A673 (cell line): ENCODE data around the gene MMP11. TPM values are rescaled to one million over a fixed set of nuclear protein-coding genes. Genes with fewer than 3 reads are reported as not detected.

Source experiments
- BruUV-seq: library from RNA; stranded (reverse); fragments of 400-500 nt; replicated peaks from 2 replicates; lab custom pipeline; 2021; lab: Mats Ljungman, UMichigan
- CTCF ChIA-PET: fragments of 300-600 bp; sonication (Branson Sonifier 250); formaldehyde crosslinking; loops from one replicate; lab custom pipeline; 2022; ENCODE audit warnings: antibody characterized with exemption; lab: Charles Lee
- POLR2A ChIA-PET: fragments of 300-600 bp; sonication (Branson Sonifier 250); formaldehyde crosslinking; loops from one replicate; lab custom pipeline; 2022; ENCODE audit warnings: antibody characterized with exemption; ENCODE audit not compliant: low non-redundant PET; lab: Charles Lee
- DNase-seq: peaks from one replicate; pipeline ENCODE4 v3.0.0-alpha.2; 2015; ENCODE audit warnings: low spot score
- H3K27ac ChIP-seq: fragments of 200-600 bp; sonication (generic); 2 replicates; pipeline ENCODE4 v1.5.1; 2016; ENCODE audit warnings: mixed run types, low read depth, mild to moderate bottlenecking, mixed read lengths, antibody characterized with exemption, low read length; ENCODE audit not compliant: poor library complexity, severe bottlenecking
- H3K27me3 ChIP-seq: fragments of 200-600 bp; sonication (generic); replicated peaks from 2 replicates; pipeline ENCODE4 v1.6.1; 2017; ENCODE audit warnings: mixed run types, low read depth, mild to moderate bottlenecking, mixed read lengths, antibody characterized with exemption, low read length; ENCODE audit not compliant: insufficient read depth, poor library complexity
- H3K36me3 ChIP-seq: fragments of 200-600 bp; sonication (generic); 2 replicates; pipeline ENCODE4 v1.6.1; 2016; ENCODE audit warnings: mixed run types, mild to moderate bottlenecking, mixed read lengths, antibody characterized with exemption, low read length; ENCODE audit not compliant: insufficient read depth, poor library complexity, severe bottlenecking
- H3K4me1 ChIP-seq: fragments of 200-600 bp; sonication (generic); 2 replicates; pipeline ENCODE4 v1.6.1; 2017; ENCODE audit warnings: mixed run types, mild to moderate bottlenecking, mixed read lengths, antibody characterized with exemption, low read length; ENCODE audit not compliant: insufficient read depth, poor library complexity, severe bottlenecking
- H3K4me3 ChIP-seq: fragments of 200-600 bp; sonication (generic); 2 replicates; pipeline ENCODE4 v1.5.1; 2016; ENCODE audit warnings: low read depth, mixed run types, mild to moderate bottlenecking, mixed read lengths, low read length; ENCODE audit not compliant: poor library complexity, severe bottlenecking
- H3K9me3 ChIP-seq: fragments of 200-600 bp; sonication (generic); 2 replicates; pipeline ENCODE4 v1.6.1; 2016; ENCODE audit warnings: mixed run types, low read depth, mild to moderate bottlenecking, mixed read lengths, antibody characterized with exemption, low read length; ENCODE audit not compliant: poor library complexity, severe bottlenecking
- EZH2 ChIP-seq: fragments of 200-600 bp; sonication (generic); IDR thresholded peaks from 2 replicates; pipeline ENCODE4 v1.6.1; 2017; ENCODE audit warnings: borderline replicate concordance, low read depth, mild to moderate bottlenecking, mixed read lengths, antibody characterized with exemption, low read length; ENCODE audit not compliant: poor library complexity, severe bottlenecking
- intact Hi-C: fragments of 100-400 bp; cut with micrococcal nuclease; formaldehyde crosslinking; loops from one replicate; pipeline ENCODE4 v1.10.0; 2022; ENCODE audit not compliant: unreplicated experiment
- total RNA-seq: library from RNA; stranded (reverse); gene quantifications from 2 replicates; pipeline ENCODE4 v1.2.3, GENCODE V29; 2021
- TF ChIP-seq, protein P1 (sequence below): fragments of 300-800, 200-600 bp; sonication (generic); conservative IDR thresholded peaks from 2 replicates; pipeline ENCODE4 v1.5.1; 2017; ENCODE audit warnings: low read depth, mild to moderate bottlenecking, antibody characterized with exemption, low read length, moderate library complexity, mixed read lengths

MMP11 gene
- total RNA-seq, 1 experiment from 2014 or later = 5.1 TPM

DNA sequence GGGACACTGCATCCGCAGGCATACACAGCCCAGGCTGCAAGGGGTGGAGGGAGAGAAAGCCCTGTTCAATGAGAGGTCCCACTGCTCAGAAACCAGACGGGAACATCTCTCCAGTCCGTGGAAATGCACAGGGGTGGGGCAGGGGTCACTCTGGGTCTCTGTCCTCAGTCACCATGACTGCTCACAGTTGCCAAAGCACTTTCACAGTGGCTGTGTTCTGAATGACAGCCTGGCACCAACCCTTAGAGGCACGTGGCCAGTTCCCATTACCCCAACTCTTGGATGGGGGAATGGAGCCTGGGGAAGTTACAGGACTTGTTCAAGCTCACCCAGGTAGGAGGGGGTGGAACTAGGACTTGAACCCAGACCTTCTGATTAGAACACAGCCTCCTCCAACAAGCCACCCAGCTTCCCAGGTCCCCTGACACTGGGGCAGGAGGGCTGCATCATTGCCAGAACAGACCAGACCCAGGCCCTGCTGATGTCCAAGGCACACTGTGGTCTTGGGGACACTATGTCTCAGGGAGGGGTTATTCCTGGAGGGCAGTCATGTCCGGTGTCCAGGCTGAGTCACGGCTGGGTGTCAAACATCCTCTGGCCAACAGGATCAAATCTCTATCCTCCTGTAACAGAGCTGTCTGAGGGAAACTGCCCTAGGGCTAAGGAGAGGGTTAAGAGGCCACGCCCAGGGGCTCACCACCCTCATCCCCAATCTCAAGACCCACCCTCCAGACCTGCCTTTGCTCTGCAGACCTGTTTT lies 30.0 kb upstream of the MMP11 start:
- peaks cover 34% of the 10 kb centered on the region for H3K36me3 ChIP-seq
- no peak for DNase-seq
- no TSS peak for BruUV-seq
- H3K27ac ChIP-seq = no peak overlapping the region
- CTCF ChIA-PET = interaction anchor here (0.6 kb wide), 1 partner anchor 580 kb away, joined by 5 read pairs; no protein-coding TSS in a partner anchor
- TF ChIP-seq, protein P1, sequence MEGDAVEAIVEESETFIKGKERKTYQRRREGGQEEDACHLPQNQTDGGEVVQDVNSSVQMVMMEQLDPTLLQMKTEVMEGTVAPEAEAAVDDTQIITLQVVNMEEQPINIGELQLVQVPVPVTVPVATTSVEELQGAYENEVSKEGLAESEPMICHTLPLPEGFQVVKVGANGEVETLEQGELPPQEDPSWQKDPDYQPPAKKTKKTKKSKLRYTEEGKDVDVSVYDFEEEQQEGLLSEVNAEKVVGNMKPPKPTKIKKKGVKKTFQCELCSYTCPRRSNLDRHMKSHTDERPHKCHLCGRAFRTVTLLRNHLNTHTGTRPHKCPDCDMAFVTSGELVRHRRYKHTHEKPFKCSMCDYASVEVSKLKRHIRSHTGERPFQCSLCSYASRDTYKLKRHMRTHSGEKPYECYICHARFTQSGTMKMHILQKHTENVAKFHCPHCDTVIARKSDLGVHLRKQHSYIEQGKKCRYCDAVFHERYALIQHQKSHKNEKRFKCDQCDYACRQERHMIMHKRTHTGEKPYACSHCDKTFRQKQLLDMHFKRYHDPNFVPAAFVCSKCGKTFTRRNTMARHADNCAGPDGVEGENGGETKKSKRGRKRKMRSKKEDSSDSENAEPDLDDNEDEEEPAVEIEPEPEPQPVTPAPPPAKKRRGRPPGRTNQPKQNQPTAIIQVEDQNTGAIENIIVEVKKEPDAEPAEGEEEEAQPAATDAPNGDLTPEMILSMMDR = no peak
- TF ChIP-seq EZH2 = no peak
- intact Hi-C loops = no loop called here
- H3K27me3 ChIP-seq = no peaks in the 10 kb centered on the region
- POLR2A ChIA-PET = no interaction called here
- H3K9me3 ChIP-seq = no peaks in the 10 kb centered on the region
- no peak overlapping the region for H3K4me3 ChIP-seq
- no peaks in the 10 kb centered on the region for H3K4me1 ChIP-seq

DNA sequence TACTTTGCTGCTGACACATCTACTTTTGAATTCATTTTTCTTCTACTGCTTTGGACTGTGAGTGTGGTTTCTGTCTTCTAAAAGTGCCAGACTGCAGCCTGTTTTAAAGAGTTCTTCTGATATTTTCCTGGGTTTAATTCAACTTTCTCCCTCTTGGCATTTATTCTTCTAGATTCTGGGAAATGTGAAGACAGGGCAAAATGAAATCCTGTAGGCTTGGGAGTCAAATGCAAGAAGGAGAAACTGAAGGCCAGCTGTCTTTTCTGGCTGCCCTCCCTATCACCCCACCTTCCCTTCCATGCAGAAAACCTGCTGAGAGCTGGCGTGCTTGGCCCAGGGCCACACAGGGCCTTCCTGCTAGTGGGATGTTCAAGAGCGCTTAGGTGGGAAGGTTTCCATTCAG lies 29.3 kb upstream of the MMP11 start:
- no peaks in the 10 kb centered on the region for H3K27me3 ChIP-seq
- no peaks in the 10 kb centered on the region for H3K4me1 ChIP-seq
- TF ChIP-seq, protein P1 = no peak
- TF ChIP-seq EZH2 = no peak
- peaks cover 34% of the 10 kb centered on the region for H3K36me3 ChIP-seq
- BruUV-seq = no TSS peak
- DNase-seq = no peak
- H3K27ac ChIP-seq = no peak overlapping the region
- H3K4me3 ChIP-seq = no peak overlapping the region
- POLR2A ChIA-PET = no interaction called here
- intact Hi-C loops = no loop called here
- CTCF ChIA-PET = no interaction called here
- no peaks in the 10 kb centered on the region for H3K9me3 ChIP-seq

DNA sequence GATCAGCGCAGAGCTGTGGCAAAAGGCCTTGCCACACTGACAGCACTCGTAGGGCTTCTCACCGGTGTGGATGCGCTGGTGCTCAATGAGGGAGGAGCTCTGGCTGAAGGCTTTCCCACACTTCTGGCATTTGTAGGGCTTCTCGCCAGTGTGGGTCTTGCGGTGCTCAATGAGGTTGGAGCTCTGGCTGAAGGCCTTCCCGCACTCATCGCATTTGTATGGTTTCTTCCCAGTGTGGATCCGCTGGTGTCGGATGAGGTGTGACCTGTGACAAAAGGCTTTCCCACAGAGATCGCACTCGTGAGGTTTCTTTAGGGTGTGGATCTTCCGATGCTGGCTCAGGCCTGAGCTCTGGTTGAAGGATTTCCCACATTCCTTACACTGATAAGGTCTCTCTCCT lies 28.6 kb upstream of the MMP11 start:
- no peaks in the 10 kb centered on the region for H3K9me3 ChIP-seq
- no peak for DNase-seq
- TF ChIP-seq, protein P1 = no peak
- TF ChIP-seq EZH2 = no peak
- ChIA-PET POLR2A (no interaction called here), CTCF (no interaction called here)
- no peak overlapping the region for H3K4me3 ChIP-seq
- H3K36me3 ChIP-seq = peaks cover 34% of the 10 kb centered on the region
- no peaks in the 10 kb centered on the region for H3K4me1 ChIP-seq
- H3K27ac ChIP-seq = no peak overlapping the region
- no peaks in the 10 kb centered on the region for H3K27me3 ChIP-seq
- intact Hi-C loops = no loop called here
- no TSS peak for BruUV-seq
